ENCODE results near the gene LUZP2. TPM values are rescaled to one million over a fixed set of nuclear protein-coding genes. Genes with fewer than 3 reads are reported as not detected.

Gene LUZP2
- polyA plus RNA-seq, 1 donor (not counting 4 experiments of a cell fraction or from before 2014, with no cell fraction given) = 0.08 TPM

- Histone ChIP-seq H4K20me1 (ENCODE audit: control insufficient read depth, extremely low read depth, insufficient read depth, low read length) (no peaks in the 10 kb centered on the region), H3K27me3 (ENCODE audit: control insufficient read depth, extremely low read depth, insufficient read depth, low read length) (no peaks in the 10 kb centered on the region), H3K9me3 (ENCODE audit: control insufficient read depth, low read depth, low read length) (no peaks in the 10 kb centered on the region), H2AFZ (ENCODE audit: control insufficient read depth, low read length) (no peak overlapping the region), H3K4me1 (ENCODE audit: control insufficient read depth, extremely low read depth, insufficient read depth, low read length) (peaks cover 11% of the 10 kb centered on the region), H3K27ac (ENCODE audit: control insufficient read depth, insufficient read depth, low read length) (no peak overlapping the region), H3K9me1 (ENCODE audit: control insufficient read depth, extremely low read depth, insufficient read depth, low read length) (no peaks in the 10 kb centered on the region), H3K4me2 (ENCODE audit: control insufficient read depth, extremely low read depth, insufficient read depth, low read depth, low read length) (no peak overlapping the region), H3K79me2 (ENCODE audit: control insufficient read depth, insufficient read depth, low read length) (no peaks in the 10 kb centered on the region), H3K36me3 (ENCODE audit: control insufficient read depth in 2 of 2, extremely low read depth in 1 of 2, insufficient read depth in 2 of 2, low read length in 2 of 2) (no peaks in the 10 kb centered on the region), H3K4me3 (ENCODE audit: control insufficient read depth in 2 of 3, extremely low read depth in 1 of 3, insufficient read depth in 2 of 3, low read depth in 1 of 3, low read length in 3 of 3) (no peak overlapping the region), H3K9ac (ENCODE audit: control insufficient read depth, extremely low read depth, insufficient read depth, low read length) (no peak overlapping the region)
- dilution Hi-C loops (cut with MboI; ENCODE audit: extremely low pct_ligation_motif_present, low sequenced_read_pairs) = no loop called here
- DNase-seq (ENCODE audit: low read depth, low spot score) (no peak), FAIRE-seq (no peak)
- TF ChIP-seq EZH2 (IDR thresholded peaks at IDR 0.05; ENCODE audit: low read length) (no peak), CTCF (optimal IDR thresholded peaks at IDR 0.05 in 1 of 3, IDR thresholded peaks at IDR 0.05 in 1 of 3, conservative IDR thresholded peaks at IDR 0.05 in 1 of 3; ENCODE audit: extremely low read depth in 1 of 3, insufficient read depth in 2 of 3, low read length in 3 of 3) (no peak)
Observed at GRCh38 chr11:24572376-24572775, 75.5 kb downstream of the LUZP2 start.

- Histone ChIP-seq H3K4me1 (ENCODE audit: control insufficient read depth, extremely low read depth, insufficient read depth, low read length) (peaks cover 11% of the 10 kb centered on the region), H4K20me1 (ENCODE audit: control insufficient read depth, extremely low read depth, insufficient read depth, low read length) (no peaks in the 10 kb centered on the region), H3K27me3 (ENCODE audit: control insufficient read depth, extremely low read depth, insufficient read depth, low read length) (no peaks in the 10 kb centered on the region), H3K4me3 (ENCODE audit: control insufficient read depth in 2 of 3, extremely low read depth in 1 of 3, insufficient read depth in 2 of 3, low read depth in 1 of 3, low read length in 3 of 3) (no peak overlapping the region), H3K4me2 (ENCODE audit: control insufficient read depth, extremely low read depth, insufficient read depth, low read depth, low read length) (no peak overlapping the region), H3K27ac (ENCODE audit: control insufficient read depth, insufficient read depth, low read length) (no peak overlapping the region), H2AFZ (ENCODE audit: control insufficient read depth, low read length) (no peak overlapping the region), H3K36me3 (ENCODE audit: control insufficient read depth in 2 of 2, extremely low read depth in 1 of 2, insufficient read depth in 2 of 2, low read length in 2 of 2) (no peaks in the 10 kb centered on the region), H3K79me2 (ENCODE audit: control insufficient read depth, insufficient read depth, low read length) (no peaks in the 10 kb centered on the region), H3K9me1 (ENCODE audit: control insufficient read depth, extremely low read depth, insufficient read depth, low read length) (no peaks in the 10 kb centered on the region), H3K9ac (ENCODE audit: control insufficient read depth, extremely low read depth, insufficient read depth, low read length) (no peak overlapping the region), H3K9me3 (ENCODE audit: control insufficient read depth, low read depth, low read length) (no peaks in the 10 kb centered on the region)
- dilution Hi-C loops (cut with MboI; ENCODE audit: extremely low pct_ligation_motif_present, low sequenced_read_pairs) = no loop called here
- TF ChIP-seq EZH2 (IDR thresholded peaks at IDR 0.05; ENCODE audit: low read length) = no peak
- no peak for TF ChIP-seq CTCF (optimal IDR thresholded peaks at IDR 0.05 in 1 of 3, IDR thresholded peaks at IDR 0.05 in 1 of 3, conservative IDR thresholded peaks at IDR 0.05 in 1 of 3; ENCODE audit: extremely low read depth in 1 of 3, insufficient read depth in 2 of 3, low read length in 3 of 3)
- FAIRE-seq (no peak), DNase-seq (ENCODE audit: low read depth, low spot score) (no peak)
Observed at GRCh38 chr11:24574461-24574860, 77.6 kb downstream of the LUZP2 start.
